Measurements from ENCODE around the gene KLF9. TPM values are rescaled to one million over a fixed set of nuclear protein-coding genes. Genes with fewer than 3 reads are reported as not detected.

KLF9 gene
- total RNA-seq, 1 experiment from 2014 or later = 7.3 TPM

GRCh38 chr9:70367305-70367930 is 47.0 kb downstream of the KLF9 start:
- no peak for DNase-seq (ENCODE audit: low read depth)

DNA sequence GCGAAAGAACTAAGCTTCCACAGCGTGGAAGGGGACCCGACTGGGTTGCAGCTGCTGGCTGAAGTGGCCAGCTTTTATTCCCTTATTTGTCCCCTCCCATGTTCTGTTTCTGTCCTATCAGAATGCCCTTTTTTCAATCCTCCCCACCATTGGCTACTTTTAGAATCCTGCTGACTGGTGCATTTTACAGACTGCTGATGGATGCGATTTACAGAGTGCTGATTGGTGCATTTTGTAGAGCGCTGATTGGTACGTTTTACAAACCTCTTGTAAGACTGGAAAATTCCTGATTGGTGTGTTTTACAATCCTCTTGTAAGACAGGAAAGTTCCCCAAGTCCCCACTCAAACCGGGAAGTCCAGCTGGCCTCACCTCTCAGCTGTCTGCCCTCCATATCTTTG is 50.7 kb downstream of the KLF9 start:
- DNase-seq (ENCODE audit: low read depth) = no peak

GRCh38 chr9:70362952-70363351 is 51.5 kb downstream of the KLF9 start:
- no peak for DNase-seq (ENCODE audit: low read depth)

DNA sequence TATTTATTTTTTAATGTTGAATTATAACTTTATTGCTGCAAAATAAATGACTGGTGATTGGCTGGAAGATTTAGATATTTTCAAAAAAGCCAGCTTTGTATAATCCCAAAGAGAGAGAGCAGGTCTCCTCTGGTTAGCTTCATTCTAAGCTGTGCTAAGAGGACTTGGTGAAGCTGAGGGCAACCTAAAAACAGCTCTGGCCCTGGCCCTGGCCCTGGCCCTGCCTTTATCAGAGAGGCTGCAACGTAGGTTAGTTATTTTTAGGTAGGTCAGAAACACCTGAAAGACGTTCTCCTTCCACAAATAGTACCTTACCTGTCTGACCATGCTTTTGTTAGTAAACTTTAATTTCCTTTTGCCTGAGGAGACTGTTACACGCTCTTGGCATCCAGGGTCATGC is 58.7 kb downstream of the KLF9 start:
- DNase-seq (ENCODE audit: low read depth) = no peak

DNA sequence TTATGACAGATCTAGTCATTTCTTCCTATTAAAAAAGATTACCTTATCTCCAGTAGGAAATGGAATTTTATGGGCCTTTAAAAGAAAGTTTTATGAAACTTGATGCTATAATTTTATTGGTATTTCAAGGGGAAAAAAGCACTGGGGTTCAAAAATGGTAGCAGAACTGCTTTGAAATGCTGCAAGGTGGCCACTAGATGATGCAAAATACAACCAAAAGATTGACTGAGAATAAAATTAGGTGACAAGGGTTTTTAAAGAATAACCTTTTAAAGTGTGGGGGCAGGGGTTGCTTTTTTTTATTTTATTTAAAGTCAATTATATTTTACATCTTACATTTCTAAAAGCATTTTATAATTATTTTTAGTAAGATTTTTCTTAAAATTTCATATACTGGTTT is 61.7 kb downstream of the KLF9 start:
- no peak for DNase-seq (ENCODE audit: low read depth)

DNA sequence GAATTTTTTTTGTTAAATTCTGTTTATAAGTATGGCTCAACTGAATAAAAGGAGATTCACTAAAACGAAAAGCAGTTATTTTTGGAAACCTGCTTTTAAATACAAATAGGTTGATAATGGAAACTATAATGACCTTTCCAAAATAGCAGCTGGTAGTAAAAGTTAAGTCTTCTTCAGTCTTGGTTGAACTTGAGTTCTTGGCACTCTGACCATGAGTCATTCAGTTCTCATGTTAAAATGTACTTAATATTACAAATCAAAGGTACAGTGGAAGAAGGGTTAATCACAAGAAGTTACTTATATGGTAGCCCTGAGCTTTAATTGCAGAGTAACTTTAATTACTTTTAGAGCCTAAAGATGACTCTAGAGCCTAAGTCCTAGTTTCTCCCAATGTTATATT is 62.1 kb downstream of the KLF9 start:
- no peak for DNase-seq (ENCODE audit: low read depth)

DNA sequence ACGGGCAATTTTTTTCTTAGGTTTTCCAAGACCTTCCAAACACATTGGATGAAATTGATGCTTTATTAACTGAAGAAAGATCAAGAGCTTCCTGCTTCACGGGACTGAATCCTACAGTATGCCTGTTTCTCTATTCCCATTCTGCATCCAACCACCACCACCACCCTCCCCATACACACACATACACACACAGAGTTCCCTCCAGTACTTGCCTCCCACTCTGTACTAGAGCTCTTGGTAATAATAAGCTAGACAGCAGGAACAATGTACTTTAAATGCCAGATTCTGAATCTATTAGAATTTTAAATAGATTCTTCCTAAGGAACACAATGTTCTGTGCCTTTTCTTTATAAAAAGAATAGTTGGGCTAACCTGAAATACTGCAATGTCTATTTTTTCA is 67.4 kb downstream of the KLF9 start:
- no peak for DNase-seq (ENCODE audit: low read depth)

DNA sequence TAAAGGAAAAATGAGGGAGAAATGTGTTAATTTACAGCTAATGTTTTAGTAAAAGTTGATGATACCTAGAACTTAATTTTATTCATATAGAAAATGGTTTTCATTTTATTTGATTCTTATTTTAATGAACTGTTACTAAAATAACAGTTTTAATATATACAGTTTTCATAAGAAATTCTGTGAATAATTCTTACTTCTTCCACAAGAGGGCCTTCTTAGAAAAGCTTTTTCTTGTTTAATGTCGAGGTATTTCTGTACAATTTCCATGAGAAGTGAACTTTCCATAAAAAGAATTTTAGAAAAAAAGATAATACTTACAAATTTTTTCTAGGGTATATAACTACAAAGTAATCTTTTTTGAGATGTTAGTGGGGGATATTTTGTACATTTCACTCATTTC is 73.9 kb downstream of the KLF9 start:
- no peak for DNase-seq (ENCODE audit: low read depth)

Other genes starting within 250 kb of the KLF9 start
- 13.5 and 14.7 TPM in 2 replicates for gene SMC5, start 155.7 kb downstream of the KLF9 start, total RNA-seq (2014; rRNA removed; shearing (Covaris generic))

Data from HT1080 (cell line).